ENCODE results near the gene SIK3.

DNA sequence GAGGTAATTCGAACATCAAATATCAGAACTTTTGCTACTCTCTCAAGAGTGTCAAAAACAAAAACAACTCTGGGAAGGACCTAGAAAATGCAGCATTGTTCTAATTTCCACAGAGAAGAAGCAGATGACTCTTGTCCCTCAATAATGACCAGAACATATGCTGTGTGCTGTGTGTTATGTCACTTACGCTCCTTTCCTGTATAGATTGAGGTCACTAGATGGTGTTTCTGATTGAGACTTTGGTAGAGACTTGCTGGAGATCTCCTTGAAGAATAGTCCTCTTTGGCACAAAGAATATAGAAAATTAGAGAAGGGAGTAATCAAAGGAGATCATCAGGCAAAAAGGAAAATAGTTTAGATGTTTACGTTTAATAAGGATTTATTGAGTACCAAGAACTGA is 2.3 kb upstream of the SIK3 start:
- TF ChIP-seq, protein P1, sequence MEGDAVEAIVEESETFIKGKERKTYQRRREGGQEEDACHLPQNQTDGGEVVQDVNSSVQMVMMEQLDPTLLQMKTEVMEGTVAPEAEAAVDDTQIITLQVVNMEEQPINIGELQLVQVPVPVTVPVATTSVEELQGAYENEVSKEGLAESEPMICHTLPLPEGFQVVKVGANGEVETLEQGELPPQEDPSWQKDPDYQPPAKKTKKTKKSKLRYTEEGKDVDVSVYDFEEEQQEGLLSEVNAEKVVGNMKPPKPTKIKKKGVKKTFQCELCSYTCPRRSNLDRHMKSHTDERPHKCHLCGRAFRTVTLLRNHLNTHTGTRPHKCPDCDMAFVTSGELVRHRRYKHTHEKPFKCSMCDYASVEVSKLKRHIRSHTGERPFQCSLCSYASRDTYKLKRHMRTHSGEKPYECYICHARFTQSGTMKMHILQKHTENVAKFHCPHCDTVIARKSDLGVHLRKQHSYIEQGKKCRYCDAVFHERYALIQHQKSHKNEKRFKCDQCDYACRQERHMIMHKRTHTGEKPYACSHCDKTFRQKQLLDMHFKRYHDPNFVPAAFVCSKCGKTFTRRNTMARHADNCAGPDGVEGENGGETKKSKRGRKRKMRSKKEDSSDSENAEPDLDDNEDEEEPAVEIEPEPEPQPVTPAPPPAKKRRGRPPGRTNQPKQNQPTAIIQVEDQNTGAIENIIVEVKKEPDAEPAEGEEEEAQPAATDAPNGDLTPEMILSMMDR (IDR thresholded peaks at IDR 0.05), result no peak
- TF ChIP-seq POLR2AphosphoS5 (IDR thresholded peaks at IDR 0.05) (no peak), POLR2A (IDR thresholded peaks at IDR 0.05) (no peak), EP300 (IDR thresholded peaks at IDR 0.05) (no peak)

All from gastroesophageal sphincter (tissue), 3 donors.